Lower lobe of right lung (tissue), 2 donors: Measurements from ENCODE around the gene ANKRD33. TPM values are rescaled to one million over a fixed set of nuclear protein-coding genes. Genes with fewer than 3 reads are reported as not detected.

Experiments used
- ATAC-seq, 2 donors: fragments of 200-7000 bp; cut with Tn5 transposase; one replicate each; pipeline ENCODE4 v1.9.1; 2020 to 2022; ENCODE audit warnings: mild to moderate bottlenecking in 2 of 2, moderate library complexity in 2 of 2
- DNase-seq: peaks from one replicate; pipeline ENCODE4 v3.0.0-alpha.2; 2020
- H3K27ac ChIP-seq: fragments of 200-600 bp; one replicate; pipeline ENCODE4 v1.8.0; 2022
- H3K27me3 ChIP-seq: fragments of 200-600 bp; one replicate; pipeline ENCODE4 v1.8.0; 2022; ENCODE audit warnings: low read depth
- H3K36me3 ChIP-seq: fragments of 200-600 bp; one replicate; pipeline ENCODE4 v1.8.0; 2022; ENCODE audit warnings: mild to moderate bottlenecking
- H3K4me1 ChIP-seq: fragments of 200-600 bp; one replicate; pipeline ENCODE4 v1.8.0; 2022
- H3K4me3 ChIP-seq: fragments of 200-600 bp; one replicate; pipeline ENCODE4 v1.8.0; 2022; ENCODE audit warnings: mild to moderate bottlenecking
- H3K9me3 ChIP-seq: fragments of 200-600 bp; one replicate; pipeline ENCODE4 v1.8.0; 2022
- intact Hi-C: fragments of 100-400 bp; cut with DNase I; formaldehyde crosslinking; loops from one replicate; pipeline ENCODE4 v1.11.0; 2022
- total RNA-seq: library from RNA; stranded (reverse); fragmentation: NEBNext Ultra II Directional; extraction: Animal tissue kit (Norgen Biotek cat#: 25700); gene quantifications from one replicate; pipeline ENCODE4 v1.2.1, GENCODE V29; 2021
- TF ChIP-seq, protein P1 (sequence below): fragments of 200-600 bp; IDR thresholded peaks from one replicate; pipeline ENCODE4 v1.8.0; 2022; ENCODE audit warnings: antibody characterized with exemption, mild to moderate bottlenecking
- donor health status: DM: no; HTN: yes; CAD: no; lungs with severe emphysema.

The ANKRD33 gene
- total RNA-seq, 1 donor from 2014 or later: not detected

DNA sequence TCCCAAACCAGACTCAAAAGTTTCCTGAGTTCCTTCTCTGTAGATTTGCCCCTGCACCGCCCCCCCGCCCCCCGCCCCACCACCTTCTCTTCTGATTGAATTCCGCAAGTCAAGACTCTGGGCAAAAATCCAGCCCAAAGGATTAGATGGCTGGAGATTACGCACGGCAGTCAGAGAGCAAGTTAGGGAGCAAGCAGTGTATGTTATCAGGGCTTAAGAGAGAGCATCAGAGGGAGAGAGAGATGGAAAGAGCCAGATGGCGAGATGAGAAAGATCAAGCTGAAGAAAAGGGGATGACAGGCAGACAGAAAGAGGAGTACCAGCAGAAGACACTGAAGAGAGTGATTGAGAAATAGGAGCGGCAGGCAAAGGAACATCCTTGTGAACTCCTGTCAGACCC is 13.9 kb upstream of the ANKRD33 start:
- Histone ChIP-seq H3K27me3 (peaks cover 15% of the 10 kb centered on the region), H3K36me3 (no peaks in the 10 kb centered on the region), H3K9me3 (no peaks in the 10 kb centered on the region), H3K4me1 (peaks cover 27% of the 10 kb centered on the region), H3K4me3 (no peak overlapping the region), H3K27ac (no peak overlapping the region)
- DNase-seq (no peak), ATAC-seq (no peak)
- intact Hi-C loops: no loop called here
- TF ChIP-seq, protein P1, sequence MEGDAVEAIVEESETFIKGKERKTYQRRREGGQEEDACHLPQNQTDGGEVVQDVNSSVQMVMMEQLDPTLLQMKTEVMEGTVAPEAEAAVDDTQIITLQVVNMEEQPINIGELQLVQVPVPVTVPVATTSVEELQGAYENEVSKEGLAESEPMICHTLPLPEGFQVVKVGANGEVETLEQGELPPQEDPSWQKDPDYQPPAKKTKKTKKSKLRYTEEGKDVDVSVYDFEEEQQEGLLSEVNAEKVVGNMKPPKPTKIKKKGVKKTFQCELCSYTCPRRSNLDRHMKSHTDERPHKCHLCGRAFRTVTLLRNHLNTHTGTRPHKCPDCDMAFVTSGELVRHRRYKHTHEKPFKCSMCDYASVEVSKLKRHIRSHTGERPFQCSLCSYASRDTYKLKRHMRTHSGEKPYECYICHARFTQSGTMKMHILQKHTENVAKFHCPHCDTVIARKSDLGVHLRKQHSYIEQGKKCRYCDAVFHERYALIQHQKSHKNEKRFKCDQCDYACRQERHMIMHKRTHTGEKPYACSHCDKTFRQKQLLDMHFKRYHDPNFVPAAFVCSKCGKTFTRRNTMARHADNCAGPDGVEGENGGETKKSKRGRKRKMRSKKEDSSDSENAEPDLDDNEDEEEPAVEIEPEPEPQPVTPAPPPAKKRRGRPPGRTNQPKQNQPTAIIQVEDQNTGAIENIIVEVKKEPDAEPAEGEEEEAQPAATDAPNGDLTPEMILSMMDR: no peak

DNA sequence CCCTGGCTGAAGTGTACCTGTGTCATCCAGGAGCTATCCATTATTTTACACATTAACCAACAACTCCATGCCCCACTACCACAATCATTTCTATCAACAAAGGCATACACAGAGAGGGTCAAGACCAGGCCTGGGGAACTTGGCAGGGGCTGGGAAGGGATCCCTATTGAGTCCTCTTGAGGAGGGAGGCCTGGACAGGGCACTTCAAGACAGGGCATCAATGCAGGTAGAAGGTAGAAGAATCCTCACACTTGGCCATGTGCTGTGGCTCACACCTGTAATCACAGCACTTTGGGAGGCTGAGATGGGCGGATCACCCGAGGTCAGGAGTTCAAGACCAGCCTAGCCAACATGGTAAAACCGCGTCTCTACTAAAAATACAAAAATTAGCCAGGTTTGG is 13.4 kb upstream of the ANKRD33 start:
- TF ChIP-seq, protein P1: no peak
- DNase-seq: no peak

DNA sequence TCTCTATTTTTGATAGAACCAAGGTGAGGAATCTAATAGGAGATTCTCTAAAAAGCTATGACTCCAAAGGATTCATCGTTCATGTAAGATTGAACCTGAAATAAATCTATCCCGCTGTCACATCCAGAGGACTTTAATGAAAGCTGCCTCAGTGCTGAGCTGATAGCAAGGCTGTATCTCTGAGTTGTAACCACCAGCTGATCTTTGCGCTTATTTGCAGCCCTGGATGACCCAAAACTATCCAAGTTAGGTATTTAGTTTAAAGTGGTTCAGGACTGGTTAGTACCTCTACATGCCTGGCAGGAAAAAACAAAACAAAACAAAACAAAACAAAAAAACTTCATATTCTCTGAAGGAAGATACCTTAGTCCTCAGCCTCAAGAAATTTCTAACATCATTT is 8.8 kb upstream of the ANKRD33 start:
- Histone ChIP-seq H3K27me3 (no peaks in the 10 kb centered on the region), H3K27ac (no peak overlapping the region), H3K9me3 (no peaks in the 10 kb centered on the region), H3K4me3 (no peak overlapping the region), H3K4me1 (no peaks in the 10 kb centered on the region), H3K36me3 (no peaks in the 10 kb centered on the region)
- ATAC-seq (no peak), DNase-seq (no peak)
- TF ChIP-seq, protein P1: no peak
- intact Hi-C loops: no loop called here

More for the DNA sequence above, 13.4 kb upstream of the ANKRD33 start:
- intact Hi-C loops: no loop called here
- Histone ChIP-seq H3K27ac (no peak overlapping the region), H3K9me3 (no peaks in the 10 kb centered on the region), H3K27me3 (peaks cover 11% of the 10 kb centered on the region), H3K36me3 (no peaks in the 10 kb centered on the region), H3K4me1 (peaks cover 22% of the 10 kb centered on the region), H3K4me3 (no peak overlapping the region)
- no peak for ATAC-seq

DNA sequence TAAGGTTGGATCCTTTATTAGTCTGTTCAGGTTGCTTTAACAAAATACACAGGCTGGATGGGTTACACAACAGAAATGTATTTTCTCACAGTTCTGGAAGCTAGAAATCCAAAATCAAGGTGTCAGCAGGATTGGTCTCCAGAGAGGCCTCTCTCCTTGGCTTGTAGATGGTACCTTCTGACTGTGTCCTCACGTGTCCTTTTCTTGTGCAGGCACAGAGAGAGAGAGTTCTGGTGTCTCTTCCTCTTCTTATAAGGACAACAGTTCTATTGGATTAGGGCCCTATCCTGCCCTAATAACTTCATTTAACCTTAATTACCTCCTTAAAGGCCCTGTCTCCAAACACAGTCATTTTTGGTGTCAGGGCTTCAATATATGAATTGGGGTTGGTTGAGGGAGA is 4.6 kb upstream of the ANKRD33 start:
- ATAC-seq (no peak), DNase-seq (no peak)
- H3K9me3 ChIP-seq: no peaks in the 10 kb centered on the region
- no peak overlapping the region for H3K4me3 ChIP-seq
- no peaks in the 10 kb centered on the region for H3K27me3 ChIP-seq
- no peaks in the 10 kb centered on the region for H3K36me3 ChIP-seq
- peaks cover 13% of the 10 kb centered on the region for H3K4me1 ChIP-seq
- intact Hi-C loops: no loop called here
- TF ChIP-seq, protein P1: no peak
- H3K27ac ChIP-seq: no peak overlapping the region

DNA sequence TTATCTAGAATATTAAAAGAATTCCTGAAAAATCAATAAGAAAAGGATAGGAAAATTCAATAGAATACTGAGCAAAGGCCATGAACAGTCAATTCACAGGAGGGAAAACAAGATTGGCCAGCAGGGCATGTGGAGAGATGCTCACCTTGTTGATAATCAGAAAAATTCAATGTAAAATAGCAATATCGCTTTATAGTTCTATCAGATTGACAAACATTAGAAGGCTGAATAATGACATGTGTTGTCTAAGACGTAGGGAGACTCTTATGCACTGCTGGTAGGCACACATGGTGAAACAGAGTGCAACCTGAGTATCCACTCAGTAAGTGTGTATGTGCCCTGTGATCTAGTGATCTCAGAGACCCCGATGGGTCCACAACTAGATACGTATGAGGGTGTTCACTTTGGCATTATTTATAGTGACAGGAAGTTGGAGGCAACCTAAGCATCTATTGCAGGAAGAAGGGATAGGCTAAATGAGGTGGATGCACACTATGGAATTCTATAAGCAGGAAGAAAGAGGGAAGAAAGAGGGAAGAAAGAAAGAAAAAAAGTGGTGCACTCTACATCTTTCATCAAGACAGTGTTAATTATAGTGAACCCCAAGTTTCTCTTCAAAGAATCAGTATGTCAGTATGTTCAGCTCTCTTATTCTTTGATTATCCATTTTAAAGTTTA is 3.8 kb upstream of the ANKRD33 start:
- TF ChIP-seq, protein P1: no peak
- Histone ChIP-seq H3K27ac (no peak overlapping the region), H3K36me3 (no peaks in the 10 kb centered on the region), H3K4me3 (no peak overlapping the region), H3K4me1 (peaks cover 13% of the 10 kb centered on the region), H3K9me3 (no peaks in the 10 kb centered on the region), H3K27me3 (no peaks in the 10 kb centered on the region)
- no peak for DNase-seq
- ATAC-seq: no peak
- intact Hi-C loops: no loop called here
